ENCODE data around the gene GPX4.

DNA sequence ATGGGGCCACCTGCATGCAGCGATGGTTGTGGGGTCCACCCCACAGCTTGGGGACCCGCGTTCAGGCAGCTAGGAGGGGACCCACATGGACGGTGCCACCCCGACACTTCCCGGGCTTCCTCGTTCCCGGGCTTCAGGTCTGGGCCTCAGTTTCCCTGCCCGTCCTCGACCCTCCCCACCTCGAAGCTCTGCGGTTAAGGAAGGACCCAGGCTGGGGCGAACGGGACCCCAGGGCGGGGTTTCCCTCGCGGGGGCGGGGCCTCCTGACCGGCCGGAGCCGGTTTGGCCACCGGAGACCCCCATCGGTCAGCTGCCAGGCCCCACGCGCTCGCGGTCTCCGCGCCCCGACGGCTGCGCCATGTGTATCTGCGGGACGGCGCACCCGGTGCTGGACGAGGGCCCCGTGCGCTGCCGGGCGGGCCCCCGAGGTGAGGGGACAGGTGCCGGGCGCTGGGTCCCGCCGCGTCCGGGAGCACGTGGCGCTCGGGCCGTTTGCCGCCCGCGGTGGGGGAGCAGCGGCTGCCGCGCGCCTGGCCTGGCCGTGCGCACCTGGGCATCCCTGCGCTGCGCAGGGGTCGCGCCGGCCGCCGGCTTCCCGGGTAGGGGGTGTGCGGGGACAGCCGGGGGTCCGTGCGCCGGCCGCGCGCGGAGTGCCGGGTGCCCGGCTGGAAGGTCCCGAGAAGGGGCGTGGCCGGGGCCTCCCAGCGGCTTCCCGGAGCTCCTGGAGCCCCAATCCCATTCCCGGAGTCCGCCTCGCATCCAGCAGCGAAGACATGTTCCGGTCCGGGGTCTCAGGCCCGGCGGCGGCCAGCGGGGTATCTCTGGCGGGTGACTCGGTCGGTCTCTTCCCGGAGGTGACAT lies 32.6 kb upstream of the GPX4 start:
- TF ChIP-seq POLR2A (IDR thresholded peaks at IDR 0.05) (no peak), POLR2AphosphoS5 (IDR thresholded peaks at IDR 0.05) (no peak), CTCF (IDR thresholded peaks at IDR 0.05) (no peak), EP300 (IDR thresholded peaks at IDR 0.05) (no peak)

Measured in stomach (tissue), 4 donors.